GM19035 (cell line): ENCODE results near the gene ACBD6.

Experiments used
- ATAC-seq: cut with Tn5 transposase; IDR thresholded peaks from one replicate; pipeline ENCODE4 v1.9.1; 2021; ENCODE audit not compliant: unreplicated experiment

The ACBD6 gene

DNA sequence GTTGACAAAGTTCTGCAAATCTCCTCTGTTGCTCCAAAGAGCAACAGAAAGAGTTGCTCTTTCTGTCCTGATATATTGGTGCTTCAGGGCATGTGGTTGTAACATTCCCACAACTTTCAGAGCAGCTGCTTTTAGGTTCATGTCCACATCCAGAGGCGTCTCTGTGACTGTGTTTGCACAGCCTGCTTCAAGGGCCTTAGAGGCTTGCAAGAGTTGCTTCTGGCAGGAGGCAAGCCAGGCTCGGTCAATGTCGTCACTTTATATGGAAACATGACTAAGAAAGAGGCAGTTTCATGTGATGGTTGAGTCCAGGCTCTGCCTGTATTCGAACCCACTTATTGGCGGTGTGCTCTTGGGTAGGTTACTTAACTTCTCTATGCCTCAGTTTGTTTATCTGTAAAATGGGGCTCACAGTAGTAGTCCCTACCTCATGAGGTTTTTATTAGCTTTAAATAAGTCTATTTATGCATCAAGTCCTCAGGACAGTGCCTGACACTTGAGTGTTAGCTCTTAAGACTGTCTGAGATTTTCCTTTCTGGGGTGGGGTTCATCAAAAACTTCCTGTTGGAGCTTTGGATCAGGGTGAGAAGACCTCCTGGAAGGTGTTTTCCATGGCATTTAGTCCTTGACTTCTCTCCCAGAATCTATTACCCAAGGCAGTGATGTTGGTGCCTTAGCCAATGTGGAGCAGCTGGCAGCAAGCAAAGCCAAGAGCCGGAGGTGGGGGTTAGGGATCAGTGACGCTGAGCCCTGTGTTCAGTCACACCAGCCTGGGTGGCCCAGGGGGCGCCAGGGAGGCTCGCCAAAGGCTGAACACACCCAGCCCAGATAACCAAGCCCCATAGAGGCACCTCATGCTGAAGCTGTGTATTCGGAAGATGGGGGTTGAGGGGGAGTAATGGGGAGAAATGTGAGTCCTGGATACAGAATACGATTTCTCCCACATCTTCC, 253.4 kb downstream of the ACBD6 start:
- no peak for ATAC-seq

DNA sequence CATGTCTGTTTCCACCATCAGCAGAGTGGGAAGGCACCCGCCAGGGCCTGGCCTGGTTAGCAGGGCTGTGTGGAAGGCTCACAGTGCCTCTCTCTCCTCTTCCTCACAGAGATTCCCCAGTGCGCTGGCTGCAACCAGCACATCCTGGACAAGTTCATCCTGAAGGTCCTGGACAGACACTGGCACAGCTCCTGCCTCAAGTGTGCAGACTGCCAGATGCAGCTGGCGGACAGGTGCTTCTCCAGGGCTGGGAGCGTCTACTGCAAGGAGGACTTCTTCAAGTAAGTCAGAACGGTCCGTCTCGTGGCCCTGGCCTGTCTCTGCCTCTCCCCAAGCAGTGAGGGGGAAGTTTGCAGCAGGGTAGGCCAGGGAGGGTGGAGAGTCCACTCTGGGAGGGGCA, 254.2 kb downstream of the ACBD6 start:
- ATAC-seq: no peak

DNA sequence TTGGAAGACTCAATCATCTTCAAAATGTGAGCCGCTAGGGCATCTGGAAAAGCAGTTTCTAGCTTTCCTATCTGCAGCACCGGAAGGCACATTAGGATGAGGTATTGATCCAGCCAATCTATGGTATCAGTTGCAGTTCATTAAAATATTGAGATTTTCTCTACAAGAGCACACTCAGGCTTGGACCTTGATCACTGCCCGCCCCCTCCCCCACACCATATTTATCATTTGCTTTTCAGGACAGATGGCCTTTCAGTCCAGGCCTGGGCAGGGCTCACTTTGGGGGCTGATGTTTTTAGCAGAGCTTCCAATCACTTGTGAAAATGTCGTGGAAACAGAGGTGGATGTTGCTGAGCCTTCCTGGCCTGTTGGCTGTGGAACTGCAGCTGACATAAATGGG, 254.8 kb downstream of the ACBD6 start:
- no peak for ATAC-seq

DNA sequence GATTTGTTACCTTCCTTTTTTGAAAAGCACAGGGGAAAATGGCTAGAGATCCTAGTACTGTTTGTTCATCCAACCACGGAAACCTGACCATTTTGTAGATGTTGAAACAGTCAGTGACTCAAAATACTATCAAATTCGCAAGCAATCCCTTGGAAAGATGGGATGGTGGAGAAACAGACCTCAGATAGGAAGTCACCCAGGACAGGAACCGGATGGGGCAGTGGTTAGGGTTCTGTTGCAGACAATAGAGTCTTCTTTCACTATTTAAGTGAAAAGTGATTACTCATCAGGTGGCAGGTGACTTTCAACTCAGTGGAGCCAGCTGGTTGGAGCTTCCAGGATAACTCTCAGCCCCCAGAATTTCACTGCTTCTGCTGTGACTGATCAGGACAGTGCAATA, 255.3 kb downstream of the ACBD6 start:
- no peak for ATAC-seq

DNA sequence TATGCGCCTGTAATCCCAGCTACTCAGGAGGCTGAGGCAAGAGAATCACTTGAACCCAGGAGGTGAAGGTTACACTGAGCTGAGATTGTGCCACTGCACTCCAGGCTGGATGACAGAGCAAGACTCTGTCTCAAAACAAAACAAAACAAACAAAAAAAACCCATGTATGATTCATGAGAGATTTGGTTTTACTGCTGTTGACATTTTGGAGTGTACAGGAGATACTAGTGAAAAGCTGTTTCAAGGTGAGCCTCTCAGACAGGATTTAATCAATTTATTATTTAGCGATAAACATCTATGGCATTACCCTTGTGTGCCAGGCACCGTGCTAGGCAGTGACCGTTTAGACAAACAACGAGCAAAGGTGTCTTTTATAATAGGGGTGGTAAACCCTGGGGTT, 255.8 kb downstream of the ACBD6 start:
- no peak for ATAC-seq

DNA sequence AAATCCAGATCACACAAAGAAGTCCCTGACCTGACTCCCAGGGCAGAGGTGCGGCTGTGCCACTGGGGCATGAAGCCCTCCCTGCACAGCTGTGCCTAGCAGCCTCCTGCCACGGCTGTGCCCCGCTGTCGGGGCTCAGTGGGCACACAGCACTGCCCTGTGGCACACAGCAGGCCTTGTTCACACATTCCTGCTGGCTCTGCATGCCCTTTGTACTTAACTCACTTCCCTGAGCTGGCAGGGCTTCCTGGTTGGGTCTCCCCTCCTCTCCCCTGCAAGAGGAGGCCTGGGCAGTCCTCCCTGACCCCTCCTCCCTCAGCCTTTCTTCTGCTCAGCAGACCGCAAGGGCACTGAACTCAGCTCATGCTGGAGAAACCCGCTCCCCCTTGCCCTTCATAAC, 257.5 kb downstream of the ACBD6 start:
- no peak for ATAC-seq

DNA sequence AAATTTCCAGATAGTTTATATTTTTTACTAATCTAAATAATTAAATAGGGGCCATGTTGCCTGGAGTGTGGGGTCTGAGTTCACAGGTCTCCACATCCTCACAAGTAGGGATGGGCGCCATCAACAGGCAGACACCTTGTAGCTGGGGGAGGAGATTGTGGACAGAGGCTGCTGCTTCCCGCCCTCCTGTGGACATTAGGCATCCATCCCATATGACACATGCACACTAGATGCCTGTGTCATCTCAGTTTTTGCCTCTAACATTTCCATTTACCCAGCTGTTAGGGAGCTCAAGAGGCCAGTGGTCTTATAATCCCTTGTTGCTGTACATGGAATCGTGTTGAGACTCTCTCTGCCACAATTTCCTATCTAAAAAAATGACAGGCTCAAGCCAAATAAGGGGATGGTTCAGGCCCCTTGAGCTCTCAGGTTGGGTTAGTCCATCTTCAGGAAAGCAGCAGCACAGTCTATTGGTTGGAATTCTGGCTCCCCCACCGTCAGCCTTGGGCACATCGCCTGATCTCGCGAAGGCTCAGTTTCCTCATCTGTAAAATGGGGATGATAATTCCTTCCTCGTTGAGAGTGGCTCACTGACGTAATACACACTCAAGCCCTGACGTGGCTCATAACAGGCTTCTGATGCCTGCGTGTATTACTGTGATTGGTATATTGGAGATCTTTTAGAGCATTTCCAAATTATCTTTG, 258.7 kb downstream of the ACBD6 start:
- ATAC-seq: no peak

DNA sequence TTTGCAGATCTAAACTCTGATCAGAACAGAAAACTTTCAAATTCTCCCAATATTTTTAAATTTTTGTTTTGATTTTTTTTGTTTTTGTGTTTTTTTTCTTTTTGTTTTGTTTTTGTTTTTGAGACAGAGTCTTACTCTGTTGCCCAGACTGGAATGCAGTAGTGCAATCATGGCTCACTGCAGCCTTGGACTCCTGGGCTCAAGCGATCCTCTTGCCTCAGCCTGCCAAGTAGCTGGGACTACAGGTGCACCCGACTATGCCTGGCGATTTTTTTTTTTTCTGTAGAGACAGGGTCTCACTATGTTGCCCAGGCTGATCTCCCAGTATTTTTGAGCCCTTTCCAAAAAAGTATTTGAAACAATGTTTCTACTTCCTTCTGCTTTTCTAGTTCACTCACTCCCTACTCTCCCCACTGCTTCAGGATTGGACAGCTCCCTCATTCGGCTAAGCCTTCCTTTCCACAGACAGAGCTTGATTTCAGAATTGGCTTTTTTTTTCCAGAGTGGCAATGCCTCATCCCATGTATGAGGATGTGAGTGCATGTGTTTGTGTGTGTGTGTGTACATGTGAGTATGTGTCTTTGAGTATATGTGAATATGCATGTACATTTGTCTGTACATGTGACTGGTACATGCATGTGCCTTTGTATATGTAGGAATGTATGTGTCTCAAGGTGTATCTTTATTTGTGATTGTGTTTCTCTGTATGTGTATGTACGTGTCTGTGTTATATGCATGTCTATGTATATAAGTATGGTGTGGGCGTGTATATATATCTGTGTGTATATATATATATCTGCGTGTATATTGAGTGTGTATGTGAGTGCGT, 260.4 kb downstream of the ACBD6 start:
- no peak for ATAC-seq

DNA sequence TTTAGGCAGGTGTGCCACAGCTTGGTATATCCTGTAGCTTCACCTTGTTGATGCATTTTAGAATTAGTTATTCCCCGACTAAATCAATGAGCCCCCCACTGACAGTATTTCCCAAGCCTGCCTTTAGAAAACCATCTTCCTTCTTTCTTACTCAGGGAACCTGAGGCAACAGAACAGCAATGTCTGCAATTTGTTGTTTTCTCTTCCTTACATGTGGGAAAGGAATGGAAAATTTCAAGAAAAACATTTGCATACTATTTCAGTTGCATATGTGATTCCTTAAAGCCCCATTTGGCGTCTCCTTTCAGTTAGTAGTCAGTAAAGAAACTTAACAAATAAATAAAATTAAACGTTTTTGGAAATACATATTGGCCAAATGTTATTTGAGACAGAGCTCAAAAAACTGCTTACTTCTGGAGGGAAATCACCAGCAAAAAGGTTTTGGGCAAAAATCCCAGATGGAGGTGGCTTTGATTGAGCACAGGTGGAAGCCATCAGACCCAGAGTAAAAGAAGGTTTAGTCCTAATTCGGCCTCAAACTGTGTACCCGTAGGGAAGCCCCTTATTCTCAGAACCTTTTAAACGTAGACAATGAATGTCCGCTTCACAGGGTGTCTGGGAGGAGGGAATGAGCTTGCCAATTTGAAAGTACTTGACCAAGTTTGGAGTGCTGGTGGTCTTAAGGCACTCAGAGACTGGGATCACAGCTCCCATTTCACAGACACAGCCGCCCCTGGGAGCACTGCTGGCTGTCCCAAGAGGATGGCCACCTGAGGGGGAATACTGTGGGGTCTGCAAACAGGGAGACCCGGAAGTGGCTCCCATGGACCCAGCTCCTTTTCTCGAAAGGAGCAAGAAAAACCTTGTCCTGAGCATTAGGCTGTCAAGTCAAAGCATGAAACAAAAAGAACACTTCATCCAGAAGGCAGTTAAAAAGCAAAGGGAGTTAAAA, 263.0 kb downstream of the ACBD6 start:
- ATAC-seq: no peak

DNA sequence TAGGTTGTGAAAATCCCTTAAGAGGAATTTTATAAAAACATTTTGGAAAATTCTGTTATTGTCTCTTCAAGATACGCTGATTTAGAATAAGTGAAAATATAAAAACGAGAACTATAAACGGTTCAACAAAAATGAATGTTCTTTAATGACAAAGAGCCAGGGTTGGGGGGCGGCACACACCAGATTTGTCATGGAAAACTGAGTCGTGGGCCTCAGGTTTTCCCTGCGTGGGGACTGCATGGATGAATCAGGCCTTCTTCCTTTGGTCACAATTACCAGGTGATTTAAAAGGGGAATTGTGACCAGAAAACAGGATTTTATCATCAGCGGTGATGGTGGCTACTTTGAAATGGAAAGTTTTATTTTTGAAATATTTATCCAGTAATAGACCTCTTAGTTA, 263.7 kb downstream of the ACBD6 start:
- no peak for ATAC-seq
